HepG2 (cell line): ENCODE results near the gene TAF9B. TPM values are rescaled to one million over a fixed set of nuclear protein-coding genes. Genes with fewer than 3 reads are reported as not detected.
A peak's percentile ranks its signal among the peaks of the same experiment; 100 is the strongest.

Experiments used
- BATF2 ChIP-seq: sonication (generic); formaldehyde crosslinking; IDR thresholded peaks from 2 replicates; pipeline ENCODE4 v1.8.0; 2022; ENCODE audit warnings: mild to moderate bottlenecking, missing genetic modification reagents, moderate library complexity
- FOXJ3 ChIP-seq: sonication (generic); formaldehyde crosslinking; IDR thresholded peaks from 2 replicates; pipeline ENCODE4 v1.4.0; 2020; ENCODE audit warnings: missing genetic modification reagents, mild to moderate bottlenecking, borderline replicate concordance
- KDM2A ChIP-seq: sonication (generic); formaldehyde crosslinking; IDR thresholded peaks from 2 replicates; pipeline ENCODE4 v1.4.0; 2020; ENCODE audit warnings: low read depth, missing genetic modification reagents, borderline replicate concordance
- KDM3A ChIP-seq: IDR thresholded peaks from 2 replicates; pipeline ENCODE4 v1.6.1; 2018; ENCODE audit warnings: low read depth, missing compliant biosample characterization
- MIXL1 ChIP-seq: IDR thresholded peaks from 2 replicates; pipeline ENCODE4 v1.6.1; 2016
- MYC ChIP-seq: sonication (generic); formaldehyde crosslinking; IDR thresholded peaks from 2 replicates; pipeline ENCODE4 v1.9.0; 2021; ENCODE audit warnings: missing genetic modification reagents, borderline replicate concordance
- NRL ChIP-seq: sonication (generic); formaldehyde crosslinking; IDR thresholded peaks from 2 replicates; pipeline ENCODE4 v1.5.0; 2020; ENCODE audit warnings: missing genetic modification reagents, mild to moderate bottlenecking, moderate library complexity, borderline replicate concordance
- RCOR2 ChIP-seq: IDR thresholded peaks from 2 replicates; pipeline ENCODE4 v1.6.1; 2016; ENCODE audit warnings: missing biosample characterization, missing genetic modification reagents
- SNAI1 ChIP-seq: sonication (generic); formaldehyde crosslinking; IDR thresholded peaks from 2 replicates; pipeline ENCODE4 v1.5.0; 2020; ENCODE audit warnings: mild to moderate bottlenecking, missing genetic modification reagents, borderline replicate concordance
- SRF ChIP-seq: IDR thresholded peaks from 2 replicates; pipeline ENCODE4 v1.6.1; 2011; ENCODE audit warnings: mild to moderate bottlenecking, low read depth, low read length, moderate library complexity
- TCF12 ChIP-seq, 2 experiments: fragments of 450-650 bp in 1 of 2; sonication (generic) in 1 of 2; formaldehyde crosslinking in 1 of 2; IDR thresholded peaks; 2 replicates each; pipeline versions ENCODE4 v1.6.1 to v1.8.0; 2017 to 2022; ENCODE audit warnings: antibody characterized with exemption in 1 of 2, mild to moderate bottlenecking in 1 of 2, missing genetic modification reagents in 1 of 2, moderate library complexity in 1 of 2
- TCF7L2 ChIP-seq: IDR thresholded peaks from 2 replicates; pipeline ENCODE4 v1.6.1; 2011; ENCODE audit warnings: mild to moderate bottlenecking, low read depth, low read length, moderate library complexity
- ZBTB37 ChIP-seq: sonication (generic); formaldehyde crosslinking; IDR thresholded peaks from 2 replicates; pipeline ENCODE4 v1.4.0; 2020; ENCODE audit warnings: mild to moderate bottlenecking, missing genetic modification reagents
- ZNF460 ChIP-seq: sonication (generic); formaldehyde crosslinking; IDR thresholded peaks from 2 replicates; pipeline ENCODE4 v1.5.1; 2020; ENCODE audit warnings: missing genetic modification reagents, mild to moderate bottlenecking, borderline replicate concordance
- ZNF878 ChIP-seq: sonication (generic); formaldehyde crosslinking; IDR thresholded peaks from 2 replicates; pipeline ENCODE4 v1.8.1; 2023; ENCODE audit warnings: mild to moderate bottlenecking, missing genetic modification reagents, moderate library complexity
- polyA plus RNA-seq, 8 experiments: library from polyadenylated mRNA; depleted of rRNA in 3 of 8; stranded (reverse) in 7 of 8; unstranded in 1 of 8; fragments of >200 nt; fragmentation: Illumina TruSeq in 4 of 8; extraction: Trizol in 4 of 8; gene quantifications; 2 replicates each; pipeline versions ENCODE4 v1.2.1 to v1.2.3, GENCODE V29; 2011 to 2016; ENCODE audit warnings: low read depth in 4 of 8, missing spikeins in 1 of 8, mixed read lengths in 1 of 8; ENCODE audit not compliant: insufficient read depth in 1 of 8
- total RNA-seq, 5 experiments: library from RNA; depleted of rRNA; stranded (reverse); fragments of >200 nt; fragmentation: Illumina TruSeq; extraction: Trizol; gene quantifications; 2 replicates each; pipeline ENCODE4 v1.2.3, GENCODE V29; 2016; ENCODE audit warnings: low read depth in 1 of 5

The TAF9B gene
- total and polyA plus RNA-seq, 2 of the 13 experiments (the other 11 are each of a cell fraction or from before 2014, with no cell fraction given): 10.8 to 15.2 TPM

- TF ChIP-seq NRL (CRISPR knock-in tag) (0 out of 2 replicates have a peak, but pooled peaks have one; percentile 31), SRF (no peak), MYC (peak; percentile 73; the same call in 1 of the 2 replicates), FOXJ3 (CRISPR knock-in tag) (0 out of 2 replicates have a peak, but pooled peaks have one; percentile 21), KDM2A (CRISPR knock-in tag) (peak; percentile 59; the same call in 1 of the 2 replicates), ZNF460 (no peak; the same call in 1 of the 2 replicates), RCOR2 (CRISPR knock-in tag) (no peak), BATF2 (no peak), KDM3A (no peak), TCF12 (IDR thresholded peaks at IDR 0.05) (no peak), TCF12 (CRISPR knock-in tag; IDR thresholded peaks at IDR 0.05) (no peak), MIXL1 (CRISPR knock-in tag) (no peak), SNAI1 (no peak), ZNF878 (CRISPR knock-in tag) (no peak), TCF7L2 (no peak), ZBTB37 (CRISPR knock-in tag) (no peak)
Observed at GRCh38 chrX:78103623-78104446, 35.6 kb downstream of the TAF9B start, which contains the start of gene PGK1 (continued).
